GM19035 (cell line): ENCODE results near the gene CD3E.
"Not testable (repeated sequence)": the region's sequence is repeated elsewhere in the genome, so short reads cannot be mapped to it uniquely, and the experiment has no call there.

Experiments used
- ATAC-seq: cut with Tn5 transposase; IDR thresholded peaks from one replicate; pipeline ENCODE4 v1.9.1; 2021; ENCODE audit not compliant: unreplicated experiment

The CD3E gene

GRCh38 chr11:118289401-118289800 lies 15.1 kb upstream of the CD3E start:
- ATAC-seq: no peak

GRCh38 chr11:118290923-118291322 lies 13.6 kb upstream of the CD3E start:
- ATAC-seq: no peak

GRCh38 chr11:118291477-118292135 lies 12.9 kb upstream of the CD3E start:
- no peak for ATAC-seq

GRCh38 chr11:118294053-118294452 lies 10.5 kb upstream of the CD3E start:
- no peak for ATAC-seq

- no peak for ATAC-seq
Measured at GRCh38 chr11:118295199-118295598, 9.3 kb upstream of the CD3E start.

- ATAC-seq: no peak
Measured at GRCh38 chr11:118295815-118296454, 8.6 kb upstream of the CD3E start.

GRCh38 chr11:118301600-118302195 lies 2.8 kb upstream of the CD3E start:
- ATAC-seq: no peak

- no peak for ATAC-seq
Measured at GRCh38 chr11:118304227-118304567, 333 bp upstream of the CD3E start.

GRCh38 chr11:118305726-118306125 lies 1.2 kb downstream of the CD3E start:
- no peak for ATAC-seq

- no peak for ATAC-seq
Measured at GRCh38 chr11:118306556-118306955, 2.0 kb downstream of the CD3E start.

- ATAC-seq: not testable (repeated sequence)
Measured at GRCh38 chr11:118308995-118309528, 4.5 kb downstream of the CD3E start.

GRCh38 chr11:118310271-118310670 lies 5.7 kb downstream of the CD3E start:
- ATAC-seq: no peak

GRCh38 chr11:118310781-118311485 lies 6.4 kb downstream of the CD3E start:
- no peak for ATAC-seq

GRCh38 chr11:118311518-118311917 lies 7.0 kb downstream of the CD3E start:
- no peak for ATAC-seq

GRCh38 chr11:118312328-118312727 lies 7.8 kb downstream of the CD3E start:
- no peak for ATAC-seq

- no peak for ATAC-seq
Measured at GRCh38 chr11:118313242-118313641, 8.7 kb downstream of the CD3E start.

GRCh38 chr11:118314988-118315411 lies 10.5 kb downstream of the CD3E start:
- ATAC-seq: no peak

- no peak for ATAC-seq
Measured at GRCh38 chr11:118318124-118318523, 13.6 kb downstream of the CD3E start.

GRCh38 chr11:118318581-118319336 lies 14.2 kb downstream of the CD3E start:
- no peak for ATAC-seq

- ATAC-seq: no peak
Measured at GRCh38 chr11:118319337-118319707, 14.8 kb downstream of the CD3E start.

- ATAC-seq: no peak
Measured at GRCh38 chr11:118320515-118320914, 16.0 kb downstream of the CD3E start.
